CD4-positive, alpha-beta T cell treated with Interleukin-17A for 4 hours (primary cell): Measurements from ENCODE around the gene MACROH2A2.
A peak's percentile ranks its signal among the peaks of the same experiment; 100 is the strongest.
"Not testable (repeated sequence)": the region's sequence is repeated elsewhere in the genome, so short reads cannot be mapped to it uniquely, and the experiment has no call there.

Experiments
- DNase-seq: peaks from one replicate; pipeline ENCODE4 v3.0.0-alpha.2; 2020; ENCODE audit warnings: mixed read lengths

Gene MACROH2A2

GRCh38 chr10:70068925-70069324, 16.3 kb downstream of the MACROH2A2 start:
- no peak for DNase-seq

GRCh38 chr10:70069346-70069745, 16.7 kb downstream of the MACROH2A2 start:
- no peak for DNase-seq

- DNase-seq, result no peak
Observed at GRCh38 chr10:70070834-70071233, 18.2 kb downstream of the MACROH2A2 start.

- no peak for DNase-seq
Observed at GRCh38 chr10:70074165-70074564, 21.5 kb downstream of the MACROH2A2 start.

GRCh38 chr10:70074971-70075370, 22.3 kb downstream of the MACROH2A2 start:
- no peak for DNase-seq

GRCh38 chr10:70078329-70078728, 25.7 kb downstream of the MACROH2A2 start:
- no peak for DNase-seq

- DNase-seq, result no peak
Observed at GRCh38 chr10:70078937-70079336, 26.3 kb downstream of the MACROH2A2 start.

GRCh38 chr10:70080789-70081188, 28.1 kb downstream of the MACROH2A2 start:
- not testable (repeated sequence) for DNase-seq

- DNase-seq, result peak; percentile 14
Observed at GRCh38 chr10:70084189-70084588, 31.5 kb downstream of the MACROH2A2 start.

- DNase-seq, result no peak
Observed at GRCh38 chr10:70085975-70086613, 33.4 kb downstream of the MACROH2A2 start.

- DNase-seq, result no peak
Observed at GRCh38 chr10:70087616-70088307, 35.1 kb downstream of the MACROH2A2 start.

- DNase-seq, result no peak
Observed at GRCh38 chr10:70088308-70088698, 35.7 kb downstream of the MACROH2A2 start.

GRCh38 chr10:70090013-70090412, 37.4 kb downstream of the MACROH2A2 start:
- DNase-seq, result no peak

- no peak for DNase-seq
Observed at GRCh38 chr10:70090951-70091350, 38.3 kb downstream of the MACROH2A2 start.

GRCh38 chr10:70092389-70092718, 39.7 kb downstream of the MACROH2A2 start:
- no peak for DNase-seq

GRCh38 chr10:70093335-70093944, 40.8 kb downstream of the MACROH2A2 start:
- DNase-seq, result peak; percentile 40

- DNase-seq, result no peak
Observed at GRCh38 chr10:70094250-70094649, 41.6 kb downstream of the MACROH2A2 start.

- DNase-seq, result no peak
Observed at GRCh38 chr10:70096016-70096704, 43.5 kb downstream of the MACROH2A2 start.

- no peak for DNase-seq
Observed at GRCh38 chr10:70096705-70097420, 44.2 kb downstream of the MACROH2A2 start.

- no peak for DNase-seq
Observed at GRCh38 chr10:70097459-70097858, 44.8 kb downstream of the MACROH2A2 start.

GRCh38 chr10:70098271-70098670, 45.6 kb downstream of the MACROH2A2 start:
- DNase-seq, result no peak

- not testable (repeated sequence) for DNase-seq
Observed at GRCh38 chr10:70101068-70101562, 48.5 kb downstream of the MACROH2A2 start.

- no peak for DNase-seq
Observed at GRCh38 chr10:70101668-70102067, 49.0 kb downstream of the MACROH2A2 start.
